Raji (cell line): ENCODE data around the gene LLGL1.

Experiments used
- POLR2A ChIP-seq: IDR thresholded peaks from 2 replicates; pipeline ENCODE4 v1.6.1; 2011; ENCODE audit warnings: low read depth, low read length, control low read depth; ENCODE audit not compliant: insufficient read depth

LLGL1 gene

GRCh38 chr17:18261146-18261515 lies 35.7 kb downstream of the LLGL1 start:
- TF ChIP-seq POLR2A = no peak

GRCh38 chr17:18261659-18262058 lies 36.2 kb downstream of the LLGL1 start:
- TF ChIP-seq POLR2A = no peak

GRCh38 chr17:18262111-18262510 lies 36.7 kb downstream of the LLGL1 start:
- TF ChIP-seq POLR2A = no peak

- TF ChIP-seq POLR2A = no peak
These were observed 37.2 kb downstream of the LLGL1 start for GRCh38 chr17:18262641-18263040.

- TF ChIP-seq POLR2A = no peak
These were observed 38.6 kb downstream of the LLGL1 start for GRCh38 chr17:18263885-18264682.

GRCh38 chr17:18267366-18267765 lies 41.9 kb downstream of the LLGL1 start:
- no peak for TF ChIP-seq POLR2A

GRCh38 chr17:18267927-18268711 lies 42.7 kb downstream of the LLGL1 start:
- TF ChIP-seq POLR2A = no peak

GRCh38 chr17:18270046-18270931 lies 44.9 kb downstream of the LLGL1 start:
- no peak for TF ChIP-seq POLR2A

GRCh38 chr17:18277076-18277475 lies 51.6 kb downstream of the LLGL1 start:
- no peak for TF ChIP-seq POLR2A

GRCh38 chr17:18278867-18279266 lies 53.4 kb downstream of the LLGL1 start:
- TF ChIP-seq POLR2A = no peak

GRCh38 chr17:18280249-18280648 lies 54.8 kb downstream of the LLGL1 start:
- no peak for TF ChIP-seq POLR2A

GRCh38 chr17:18280766-18281371 lies 55.4 kb downstream of the LLGL1 start:
- TF ChIP-seq POLR2A = no peak

GRCh38 chr17:18281788-18282187 lies 56.4 kb downstream of the LLGL1 start:
- no peak for TF ChIP-seq POLR2A

- no peak for TF ChIP-seq POLR2A
These were observed 59.9 kb downstream of the LLGL1 start for GRCh38 chr17:18285296-18285695.
